ENCODE measurements around the gene ELFN2.

Gene ELFN2

GRCh38 chr22:37379722-37380121, 47.6 kb downstream of the ELFN2 start:
- no peak for DNase-seq

GRCh38 chr22:37379085-37379484, 48.2 kb downstream of the ELFN2 start:
- no peak for DNase-seq

- DNase-seq: no peak
Measured at GRCh38 chr22:37378642-37379058, 48.6 kb downstream of the ELFN2 start.

GRCh38 chr22:37377927-37378326, 49.4 kb downstream of the ELFN2 start:
- no peak for DNase-seq

- no peak for DNase-seq
Measured at GRCh38 chr22:37377138-37377537, 50.1 kb downstream of the ELFN2 start.

GRCh38 chr22:37376643-37377042, 50.6 kb downstream of the ELFN2 start:
- no peak for DNase-seq

- DNase-seq: no peak
Measured at GRCh38 chr22:37375801-37376200, 51.5 kb downstream of the ELFN2 start.

GRCh38 chr22:37374571-37374970, 52.7 kb downstream of the ELFN2 start:
- no peak for DNase-seq

GRCh38 chr22:37373451-37373850, 53.8 kb downstream of the ELFN2 start:
- DNase-seq: no peak

GRCh38 chr22:37371911-37372310, 55.4 kb downstream of the ELFN2 start:
- DNase-seq: no peak

GRCh38 chr22:37371491-37371890, 55.8 kb downstream of the ELFN2 start:
- DNase-seq: no peak

GRCh38 chr22:37370306-37370979, 56.8 kb downstream of the ELFN2 start:
- DNase-seq: no peak

- no peak for DNase-seq
Measured at GRCh38 chr22:37369483-37369882, 57.8 kb downstream of the ELFN2 start.

- DNase-seq: no peak
Measured at GRCh38 chr22:37368058-37368457, 59.2 kb downstream of the ELFN2 start.

- no peak for DNase-seq
Measured at GRCh38 chr22:37366601-37367000, 60.7 kb downstream of the ELFN2 start.

GRCh38 chr22:37365950-37366349, 61.3 kb downstream of the ELFN2 start:
- no peak for DNase-seq

- no peak for DNase-seq
Measured at GRCh38 chr22:37363261-37363992, 63.9 kb downstream of the ELFN2 start.

GRCh38 chr22:37362621-37363020, 64.7 kb downstream of the ELFN2 start:
- DNase-seq: no peak

GRCh38 chr22:37358917-37359316, 68.4 kb downstream of the ELFN2 start:
- DNase-seq: no peak

GRCh38 chr22:37358386-37358785, 68.9 kb downstream of the ELFN2 start:
- DNase-seq: no peak

GRCh38 chr22:37357446-37358075, 69.7 kb downstream of the ELFN2 start:
- DNase-seq: no peak

- no peak for DNase-seq
Measured at GRCh38 chr22:37356922-37357321, 70.4 kb downstream of the ELFN2 start.

- no peak for DNase-seq
Measured at GRCh38 chr22:37355174-37355573, 72.1 kb downstream of the ELFN2 start.

GRCh38 chr22:37354670-37355069, 72.6 kb downstream of the ELFN2 start:
- no peak for DNase-seq
